Measurements from ENCODE around the gene GNG2.

- TF ChIP-seq EZH2 (IDR thresholded peaks at IDR 0.05; ENCODE audit: borderline replicate concordance, low read length) = no peak
- TF ChIP-seq CTCF (conservative IDR thresholded peaks at IDR 0.05 in 1 of 2, IDR thresholded peaks at IDR 0.05 in 1 of 2; ENCODE audit: extremely low read depth in 1 of 2, insufficient read depth in 1 of 2, low read depth in 1 of 2, low read length in 2 of 2) = no peak
These were observed 151.1 kb downstream of the GNG2 start for GRCh38 chr14:52011523-52011922.
